Stimulated activated CD4-positive, alpha-beta T cell treated with anti-CD3 and anti-CD28 coated beads, Interleukin-15, amount 100 ng/mL, for 24 hours (primary cell): Measurements from ENCODE around the gene PLA2G2D.

Source experiments
- DNase-seq: peaks from one replicate; pipeline ENCODE4 v3.0.0-alpha.2; 2020

PLA2G2D gene

DNA sequence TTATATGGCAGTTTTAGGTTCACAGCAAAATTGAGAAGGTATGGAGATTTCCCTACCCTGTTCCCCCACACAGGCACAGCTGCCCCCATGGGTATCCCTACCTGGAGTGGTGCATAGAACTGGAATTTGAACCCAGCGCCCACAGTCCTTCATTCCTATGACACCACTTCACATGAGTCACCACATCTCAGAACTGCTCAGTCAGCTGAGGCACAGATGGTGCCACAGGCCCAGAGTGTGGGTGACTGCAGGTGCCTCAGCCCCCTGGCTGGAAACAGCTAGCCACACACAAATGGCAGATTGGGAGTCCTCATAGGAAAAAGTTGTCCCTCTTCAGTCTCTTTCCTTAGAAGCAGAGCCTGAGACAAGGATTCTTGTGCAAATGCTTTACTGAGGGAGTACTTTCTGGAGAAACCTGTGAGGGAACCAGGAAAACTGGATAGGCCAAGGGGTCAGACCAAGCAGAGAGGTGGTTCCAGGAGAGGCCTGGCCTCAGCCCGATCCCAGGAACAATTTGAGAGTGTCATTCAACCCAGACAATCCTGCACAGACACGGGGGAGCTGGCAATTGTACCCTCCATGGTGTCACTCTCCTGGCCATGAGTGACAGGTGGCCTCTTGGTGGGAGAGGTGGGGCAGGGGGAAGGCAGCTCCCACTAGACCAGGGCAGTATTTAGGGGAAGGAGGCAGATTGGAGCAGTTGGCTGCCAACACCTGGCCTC is 6.9 kb downstream of the PLA2G2D start:
- DNase-seq = no peak

- no peak for DNase-seq
These were observed 7.9 kb downstream of the PLA2G2D start for GRCh38 chr1:20111452-20111851.

GRCh38 chr1:20110679-20111078 is 8.7 kb downstream of the PLA2G2D start:
- no peak for DNase-seq

DNA sequence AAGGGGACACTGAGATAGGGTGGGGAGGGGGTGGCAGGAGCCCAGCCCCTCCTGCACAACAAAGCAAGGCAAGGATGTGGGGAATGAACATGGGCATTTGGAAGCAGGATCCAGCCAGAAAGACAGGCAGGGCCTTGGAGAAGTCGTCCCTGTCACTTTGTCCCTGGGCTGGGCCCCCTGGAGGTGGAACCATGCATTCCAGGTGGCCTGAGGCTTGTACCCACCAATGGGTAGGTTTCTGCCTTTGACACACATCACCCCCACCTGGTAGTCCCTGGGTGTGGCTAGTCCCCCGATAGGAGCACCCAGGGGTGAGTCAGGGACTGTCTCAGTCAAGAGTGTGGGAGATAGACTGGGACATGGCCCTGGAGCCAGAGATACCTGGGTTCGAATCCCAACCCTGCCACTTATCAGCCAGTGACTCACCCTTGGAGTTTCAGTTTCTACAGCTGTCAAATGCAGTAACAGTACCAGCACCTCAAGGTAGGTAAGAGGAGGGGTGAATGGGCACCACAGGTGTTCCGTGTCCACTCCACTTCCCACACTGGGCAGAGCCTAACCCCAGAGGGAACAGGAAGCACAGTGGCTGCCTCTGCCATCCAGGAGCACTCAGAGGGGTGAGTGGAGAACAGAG is 10.0 kb downstream of the PLA2G2D start:
- no peak for DNase-seq

DNA sequence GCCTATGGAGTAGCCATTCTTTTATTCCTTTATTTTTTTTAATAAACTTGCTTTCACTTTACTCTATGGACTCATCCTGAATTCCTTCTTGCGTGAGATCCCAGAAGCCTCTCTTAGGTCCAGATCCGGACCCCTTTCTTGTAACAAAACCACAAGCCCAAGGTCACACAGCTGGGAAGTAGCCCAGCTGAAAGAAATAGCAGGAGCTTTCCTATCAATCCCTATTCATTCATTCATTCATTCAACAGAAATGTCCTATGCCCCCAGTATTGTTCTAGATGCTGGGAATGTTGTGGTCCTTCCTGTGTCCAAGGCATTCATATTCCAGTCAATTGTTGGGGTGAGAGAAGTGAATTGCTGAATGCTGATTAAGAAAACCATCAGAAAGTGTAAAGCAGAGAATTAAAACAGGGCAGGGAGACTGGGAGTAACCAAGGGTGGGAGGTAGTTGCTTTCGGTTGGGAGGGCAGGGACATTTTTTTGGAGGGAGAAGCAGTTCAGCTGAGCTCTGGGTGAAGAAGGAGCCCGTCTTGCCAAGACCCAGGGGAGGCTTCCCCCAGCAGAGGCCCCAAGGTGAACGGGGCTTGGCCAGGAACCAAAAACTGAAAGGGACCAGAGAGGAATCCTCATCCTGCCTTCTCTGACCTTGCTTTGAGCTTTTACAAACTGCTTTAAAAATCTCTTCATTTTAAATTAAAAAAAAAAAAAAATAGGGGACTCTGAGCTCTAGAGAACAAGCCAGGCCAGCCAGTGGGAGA is 10.8 kb downstream of the PLA2G2D start:
- no peak for DNase-seq

DNA sequence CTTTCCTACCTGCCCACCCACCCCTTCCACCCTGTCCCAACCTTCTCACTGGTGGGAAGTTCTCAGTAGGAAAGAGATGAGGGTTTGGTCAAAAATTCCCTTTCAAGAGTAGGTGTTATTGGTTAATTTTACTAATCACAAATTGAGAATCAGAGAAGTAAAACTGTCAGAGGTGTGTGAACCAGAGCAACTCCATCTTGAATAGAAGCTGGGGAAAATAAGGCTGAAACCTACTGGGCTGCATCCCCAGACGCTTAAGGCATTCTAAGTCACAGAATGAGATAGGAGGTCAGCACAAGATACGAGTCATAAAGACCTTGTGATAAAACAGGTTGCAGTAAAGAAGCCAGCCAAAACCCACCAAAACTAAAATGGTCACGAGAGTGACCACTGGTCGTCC is 11.5 kb downstream of the PLA2G2D start:
- no peak for DNase-seq

DNA sequence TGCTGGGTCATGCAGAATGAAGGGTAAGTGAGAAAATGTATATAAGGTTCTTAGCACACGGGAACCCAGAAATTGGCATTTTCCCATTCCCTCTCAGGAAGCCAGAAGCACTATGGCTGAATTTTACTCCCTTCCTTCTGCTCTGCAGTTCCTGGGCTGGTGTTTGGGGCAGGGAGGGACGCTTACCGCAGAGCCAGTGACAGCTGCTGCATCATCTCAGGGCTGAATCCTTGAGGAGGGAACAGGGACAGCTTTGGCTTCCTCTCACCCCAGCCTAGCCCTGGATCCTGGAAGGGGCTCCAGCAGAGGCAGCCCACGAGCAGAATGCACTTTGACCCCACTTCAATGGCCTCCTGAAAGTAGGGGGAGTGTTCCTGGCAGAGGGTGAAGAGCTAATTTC is 12.0 kb downstream of the PLA2G2D start:
- no peak for DNase-seq

DNA sequence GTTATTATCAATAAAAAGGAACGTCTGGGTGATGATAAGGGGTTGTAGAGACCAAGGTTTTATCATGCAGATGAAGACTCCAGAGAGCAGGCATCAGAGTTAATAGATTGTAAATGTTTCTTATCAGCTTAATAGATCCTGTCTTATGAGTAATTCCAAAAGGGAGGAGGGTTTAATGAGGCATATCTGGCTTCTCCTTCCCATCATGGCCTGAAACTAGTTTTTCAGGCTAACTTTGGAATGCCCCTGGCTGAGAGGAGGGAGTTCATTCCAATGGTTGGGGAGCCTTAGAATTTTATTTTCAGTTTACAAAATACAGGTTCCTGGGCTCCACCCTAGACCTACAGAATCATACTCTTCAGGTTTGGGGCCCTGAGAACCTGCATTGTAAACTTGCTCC is 13.5 kb downstream of the PLA2G2D start:
- no peak for DNase-seq

GRCh38 chr1:20102875-20103274 is 16.5 kb downstream of the PLA2G2D start:
- DNase-seq = no peak

- peak; percentile 48 for DNase-seq
These were observed 18.5 kb downstream of the PLA2G2D start for GRCh38 chr1:20100632-20101355.

GRCh38 chr1:20099533-20099932 is 19.8 kb downstream of the PLA2G2D start:
- no peak for DNase-seq

- DNase-seq = no peak
These were observed 22.4 kb downstream of the PLA2G2D start for GRCh38 chr1:20096840-20097447.

DNA sequence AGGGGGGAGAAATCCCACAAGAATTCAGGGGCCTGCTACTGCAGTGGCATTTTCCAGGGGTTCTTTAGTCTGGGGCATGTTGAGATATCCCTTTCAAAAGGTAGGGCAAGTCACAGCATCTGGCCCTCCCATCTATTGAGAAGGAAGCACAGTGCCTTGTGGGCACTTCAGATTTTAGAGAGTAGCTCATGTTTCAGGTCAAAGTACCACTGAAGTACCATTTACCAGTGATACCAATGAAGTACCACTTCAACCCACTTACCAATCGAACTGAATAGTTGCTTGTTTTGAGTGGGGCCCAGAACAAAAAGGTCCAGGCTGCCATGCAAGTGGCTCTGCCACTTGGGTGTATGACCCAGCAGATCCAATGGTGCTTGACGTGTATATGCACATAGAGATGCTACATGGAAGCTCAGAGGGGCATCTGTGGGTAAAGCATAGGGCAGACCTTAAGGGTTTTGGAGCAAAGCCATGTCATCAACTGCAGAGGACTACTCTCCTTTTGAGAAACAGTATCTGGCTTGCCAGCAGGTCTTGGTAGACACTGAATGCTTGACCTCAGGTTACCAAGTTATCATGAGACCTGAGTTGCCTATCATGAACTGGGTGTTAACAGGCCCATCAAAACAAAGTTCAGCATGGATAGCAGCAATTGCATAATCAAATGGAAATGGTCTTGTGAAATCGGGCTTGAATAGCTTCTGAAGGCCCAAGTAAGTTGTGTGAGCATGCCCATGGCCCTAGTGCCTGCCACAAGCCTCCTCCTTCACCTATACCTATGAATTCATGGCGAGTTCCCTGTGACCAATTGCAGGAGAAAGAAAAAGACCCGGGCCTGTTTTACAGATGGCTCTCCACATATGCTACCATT is 23.5 kb downstream of the PLA2G2D start:
- no peak for DNase-seq

- DNase-seq = no peak
These were observed 25.4 kb downstream of the PLA2G2D start for GRCh38 chr1:20093940-20094391.

GRCh38 chr1:20093303-20093702 is 26.0 kb downstream of the PLA2G2D start:
- no peak for DNase-seq

- no peak for DNase-seq
These were observed 28.7 kb downstream of the PLA2G2D start for GRCh38 chr1:20090641-20091040.

- no peak for DNase-seq
These were observed 29.2 kb downstream of the PLA2G2D start for GRCh38 chr1:20090119-20090518.

- DNase-seq = no peak
These were observed 29.8 kb downstream of the PLA2G2D start for GRCh38 chr1:20089328-20090077.

- no peak for DNase-seq
These were observed 31.7 kb downstream of the PLA2G2D start for GRCh38 chr1:20087668-20088067.

DNA sequence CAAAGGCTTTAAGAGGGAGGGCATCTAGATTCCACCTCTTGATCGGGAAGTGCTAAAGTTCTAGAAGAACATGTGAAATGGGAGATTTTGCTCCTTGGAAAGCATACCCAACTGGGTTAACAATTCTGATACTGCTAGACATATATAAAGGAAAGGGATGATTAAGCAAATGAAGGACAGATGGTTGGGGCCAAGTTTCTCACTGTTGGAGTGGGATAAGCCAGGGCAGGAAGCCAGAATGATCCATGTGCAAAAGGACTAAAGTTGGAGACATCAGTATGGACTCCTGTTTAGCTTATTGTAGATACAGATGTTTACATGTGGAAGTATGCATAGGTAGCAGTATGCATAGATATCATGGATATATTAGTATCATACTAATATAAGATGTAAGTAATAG is 32.5 kb downstream of the PLA2G2D start:
- DNase-seq = no peak
